ENCODE results near the gene CDC42EP3.

The CDC42EP3 gene

GRCh38 chr2:37633845-37634244 lies 37.6 kb downstream of the CDC42EP3 start:
- Histone ChIP-seq H3K27ac (ENCODE audit: low read length) (no peak overlapping the region), H3K4me2 (ENCODE audit: insufficient read depth, low read length) (no peak overlapping the region), H3K4me1 (ENCODE audit: insufficient read depth, low read length) (no peaks in the 10 kb centered on the region), H3K9me3 (ENCODE audit: insufficient read depth, low read length, severe bottlenecking) (no peaks in the 10 kb centered on the region), H4K20me1 (ENCODE audit: insufficient read depth, low read length) (no peaks in the 10 kb centered on the region), H2AFZ (ENCODE audit: low read depth, low read length) (no peak overlapping the region), H3K36me3 (ENCODE audit: insufficient read depth, low read length) (no peaks in the 10 kb centered on the region), H3K9ac (ENCODE audit: low read depth, low read length) (no peak overlapping the region), H3K4me3 (ENCODE audit: low read depth in 1 of 2, low read length in 2 of 2) (no peak overlapping the region), H3K27me3 (ENCODE audit: insufficient read depth, low read length, poor library complexity) (no peaks in the 10 kb centered on the region), H3K79me2 (ENCODE audit: insufficient read depth, low read length) (no peaks in the 10 kb centered on the region)
- TF ChIP-seq EZH2 (IDR thresholded peaks at IDR 0.05; ENCODE audit: borderline replicate concordance, low read depth, low read length, severe bottlenecking) (no peak), CTCF (IDR thresholded peaks at IDR 0.05; ENCODE audit: borderline replicate concordance, extremely low read depth, low read length, poor library complexity, severe bottlenecking) (no peak)
- no peak for DNase-seq
- no peak for ATAC-seq (ENCODE audit: insufficient read depth, low read depth)

- Histone ChIP-seq H3K9ac (ENCODE audit: low read depth, low read length) (no peak overlapping the region), H3K27me3 (ENCODE audit: insufficient read depth, low read length, poor library complexity) (no peaks in the 10 kb centered on the region), H3K79me2 (ENCODE audit: insufficient read depth, low read length) (no peaks in the 10 kb centered on the region), H4K20me1 (ENCODE audit: insufficient read depth, low read length) (no peaks in the 10 kb centered on the region), H2AFZ (ENCODE audit: low read depth, low read length) (no peak overlapping the region), H3K27ac (ENCODE audit: low read length) (no peak overlapping the region), H3K4me1 (ENCODE audit: insufficient read depth, low read length) (no peaks in the 10 kb centered on the region), H3K9me3 (ENCODE audit: insufficient read depth, low read length, severe bottlenecking) (no peaks in the 10 kb centered on the region), H3K36me3 (ENCODE audit: insufficient read depth, low read length) (no peaks in the 10 kb centered on the region), H3K4me3 (ENCODE audit: low read depth in 1 of 2, low read length in 2 of 2) (no peak overlapping the region), H3K4me2 (ENCODE audit: insufficient read depth, low read length) (no peak overlapping the region)
- ATAC-seq (ENCODE audit: insufficient read depth, low read depth) (no peak), DNase-seq (no peak)
- no peak for TF ChIP-seq EZH2 (IDR thresholded peaks at IDR 0.05; ENCODE audit: borderline replicate concordance, low read depth, low read length, severe bottlenecking)
- no peak for TF ChIP-seq CTCF (IDR thresholded peaks at IDR 0.05; ENCODE audit: borderline replicate concordance, extremely low read depth, low read length, poor library complexity, severe bottlenecking)
These were observed 38.2 kb downstream of the CDC42EP3 start for GRCh38 chr2:37633234-37633633.

- DNase-seq (no peak), ATAC-seq (ENCODE audit: insufficient read depth, low read depth) (no peak)
- Histone ChIP-seq H3K4me2 (ENCODE audit: insufficient read depth, low read length) (no peak overlapping the region), H3K9ac (ENCODE audit: low read depth, low read length) (no peak overlapping the region), H3K36me3 (ENCODE audit: insufficient read depth, low read length) (no peaks in the 10 kb centered on the region), H3K27me3 (ENCODE audit: insufficient read depth, low read length, poor library complexity) (no peaks in the 10 kb centered on the region), H3K27ac (ENCODE audit: low read length) (no peak overlapping the region), H3K4me3 (ENCODE audit: low read depth in 1 of 2, low read length in 2 of 2) (no peak overlapping the region), H3K9me3 (ENCODE audit: insufficient read depth, low read length, severe bottlenecking) (no peaks in the 10 kb centered on the region), H2AFZ (ENCODE audit: low read depth, low read length) (no peak overlapping the region), H3K4me1 (ENCODE audit: insufficient read depth, low read length) (no peaks in the 10 kb centered on the region), H3K79me2 (ENCODE audit: insufficient read depth, low read length) (no peaks in the 10 kb centered on the region), H4K20me1 (ENCODE audit: insufficient read depth, low read length) (no peaks in the 10 kb centered on the region)
- TF ChIP-seq CTCF (IDR thresholded peaks at IDR 0.05; ENCODE audit: borderline replicate concordance, extremely low read depth, low read length, poor library complexity, severe bottlenecking) = no peak
- TF ChIP-seq EZH2 (IDR thresholded peaks at IDR 0.05; ENCODE audit: borderline replicate concordance, low read depth, low read length, severe bottlenecking) = no peak
These were observed 39.1 kb downstream of the CDC42EP3 start for GRCh38 chr2:37632310-37632709.

- Histone ChIP-seq H3K9ac (ENCODE audit: low read depth, low read length) (no peak overlapping the region), H3K27ac (ENCODE audit: low read length) (no peak overlapping the region), H3K9me3 (ENCODE audit: insufficient read depth, low read length, severe bottlenecking) (no peaks in the 10 kb centered on the region), H3K4me3 (ENCODE audit: low read depth in 1 of 2, low read length in 2 of 2) (no peak overlapping the region), H3K27me3 (ENCODE audit: insufficient read depth, low read length, poor library complexity) (no peaks in the 10 kb centered on the region), H2AFZ (ENCODE audit: low read depth, low read length) (no peak overlapping the region), H3K4me1 (ENCODE audit: insufficient read depth, low read length) (peaks cover under 1% of the 10 kb centered on the region), H3K36me3 (ENCODE audit: insufficient read depth, low read length) (no peaks in the 10 kb centered on the region), H3K79me2 (ENCODE audit: insufficient read depth, low read length) (no peaks in the 10 kb centered on the region), H4K20me1 (ENCODE audit: insufficient read depth, low read length) (no peaks in the 10 kb centered on the region), H3K4me2 (ENCODE audit: insufficient read depth, low read length) (no peak overlapping the region)
- no peak for ATAC-seq (ENCODE audit: insufficient read depth, low read depth)
- TF ChIP-seq CTCF (IDR thresholded peaks at IDR 0.05; ENCODE audit: borderline replicate concordance, extremely low read depth, low read length, poor library complexity, severe bottlenecking) (no peak), EZH2 (IDR thresholded peaks at IDR 0.05; ENCODE audit: borderline replicate concordance, low read depth, low read length, severe bottlenecking) (no peak)
- DNase-seq = no peak
These were observed 39.7 kb downstream of the CDC42EP3 start for GRCh38 chr2:37631698-37632097.

All from DND-41 (cell line).